ENCODE measurements around the gene IL16.

The IL16 gene

DNA sequence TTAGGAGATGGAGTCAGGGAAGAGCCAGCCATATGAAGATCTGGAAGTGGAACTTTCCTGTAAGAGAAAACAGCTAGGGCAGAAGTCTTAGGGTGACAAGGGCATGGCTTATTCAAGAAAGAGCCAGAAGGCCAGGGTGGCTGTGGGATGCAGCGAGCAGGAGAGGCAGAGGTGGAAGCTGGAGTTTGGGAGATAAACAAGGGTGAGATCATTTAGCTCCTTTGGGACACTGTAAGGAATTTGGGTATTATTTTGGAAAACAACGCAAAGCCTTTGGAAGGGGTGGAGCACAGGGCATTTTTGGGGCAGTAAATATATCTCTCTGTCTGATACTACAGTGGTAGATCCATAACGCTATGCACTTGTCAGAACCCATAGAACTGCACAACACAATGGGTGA is 5.0 kb upstream of the IL16 start:
- H3K27ac ChIP-seq, result no peak overlapping the region
- no peak overlapping the region for H3K4me3 ChIP-seq (IDR thresholded peaks at IDR 0.05; ENCODE audit: insufficient read depth, low read depth, low read length)
- no peak overlapping the region for H3K9ac ChIP-seq
- no peaks in the 10 kb centered on the region for H3K79me2 ChIP-seq (ENCODE audit: insufficient read depth, low read depth)
- H2AFZ ChIP-seq (ENCODE audit: low read depth), result no peak overlapping the region
- H3K27me3 ChIP-seq (ENCODE audit: insufficient read depth, low read depth), result no peaks in the 10 kb centered on the region
- TF ChIP-seq, protein P1, sequence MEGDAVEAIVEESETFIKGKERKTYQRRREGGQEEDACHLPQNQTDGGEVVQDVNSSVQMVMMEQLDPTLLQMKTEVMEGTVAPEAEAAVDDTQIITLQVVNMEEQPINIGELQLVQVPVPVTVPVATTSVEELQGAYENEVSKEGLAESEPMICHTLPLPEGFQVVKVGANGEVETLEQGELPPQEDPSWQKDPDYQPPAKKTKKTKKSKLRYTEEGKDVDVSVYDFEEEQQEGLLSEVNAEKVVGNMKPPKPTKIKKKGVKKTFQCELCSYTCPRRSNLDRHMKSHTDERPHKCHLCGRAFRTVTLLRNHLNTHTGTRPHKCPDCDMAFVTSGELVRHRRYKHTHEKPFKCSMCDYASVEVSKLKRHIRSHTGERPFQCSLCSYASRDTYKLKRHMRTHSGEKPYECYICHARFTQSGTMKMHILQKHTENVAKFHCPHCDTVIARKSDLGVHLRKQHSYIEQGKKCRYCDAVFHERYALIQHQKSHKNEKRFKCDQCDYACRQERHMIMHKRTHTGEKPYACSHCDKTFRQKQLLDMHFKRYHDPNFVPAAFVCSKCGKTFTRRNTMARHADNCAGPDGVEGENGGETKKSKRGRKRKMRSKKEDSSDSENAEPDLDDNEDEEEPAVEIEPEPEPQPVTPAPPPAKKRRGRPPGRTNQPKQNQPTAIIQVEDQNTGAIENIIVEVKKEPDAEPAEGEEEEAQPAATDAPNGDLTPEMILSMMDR (conservative IDR thresholded peaks at IDR 0.05; ENCODE audit: low read depth, low read length), result no peak
- H4K20me1 ChIP-seq (ENCODE audit: insufficient read depth), result no peaks in the 10 kb centered on the region
- no peaks in the 10 kb centered on the region for H3K4me1 ChIP-seq (ENCODE audit: low read depth, poor library complexity, severe bottlenecking)
- H3K4me2 ChIP-seq, result no peak overlapping the region
- H3K36me3 ChIP-seq (ENCODE audit: insufficient read depth), result no peaks in the 10 kb centered on the region

DNA sequence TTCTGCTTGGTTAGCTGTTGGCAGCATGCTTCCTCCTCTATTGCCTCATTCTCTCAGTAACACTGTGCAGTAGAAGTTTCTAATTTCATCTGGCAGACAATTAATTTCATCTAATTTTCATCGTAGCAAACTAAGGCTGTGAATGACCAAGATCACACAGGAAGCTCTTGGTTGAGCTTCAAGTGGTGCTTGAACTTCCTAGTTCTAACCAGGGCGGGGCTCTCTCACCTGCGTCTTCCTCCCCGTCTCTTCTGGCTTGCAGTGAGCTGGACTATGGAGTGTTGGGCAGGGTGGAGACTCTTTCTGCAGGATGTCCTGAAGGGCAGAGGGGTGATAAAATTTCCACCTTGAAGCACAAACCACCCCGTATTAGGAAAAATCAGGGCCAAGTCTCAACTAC is 2.0 kb upstream of the IL16 start:
- TF ChIP-seq, protein P1 (conservative IDR thresholded peaks at IDR 0.05; ENCODE audit: low read depth, low read length), result no peak
- Histone ChIP-seq H3K79me2 (ENCODE audit: insufficient read depth, low read depth) (no peaks in the 10 kb centered on the region), H3K4me2 (no peak overlapping the region), H2AFZ (ENCODE audit: low read depth) (no peak overlapping the region), H3K27ac (no peak overlapping the region), H3K4me1 (ENCODE audit: low read depth, poor library complexity, severe bottlenecking) (no peaks in the 10 kb centered on the region), H3K27me3 (ENCODE audit: insufficient read depth, low read depth) (no peaks in the 10 kb centered on the region), H3K4me3 (IDR thresholded peaks at IDR 0.05; ENCODE audit: insufficient read depth, low read depth, low read length) (no peak overlapping the region), H3K36me3 (ENCODE audit: insufficient read depth) (no peaks in the 10 kb centered on the region), H4K20me1 (ENCODE audit: insufficient read depth) (no peaks in the 10 kb centered on the region), H3K9ac (no peak overlapping the region)

DNA sequence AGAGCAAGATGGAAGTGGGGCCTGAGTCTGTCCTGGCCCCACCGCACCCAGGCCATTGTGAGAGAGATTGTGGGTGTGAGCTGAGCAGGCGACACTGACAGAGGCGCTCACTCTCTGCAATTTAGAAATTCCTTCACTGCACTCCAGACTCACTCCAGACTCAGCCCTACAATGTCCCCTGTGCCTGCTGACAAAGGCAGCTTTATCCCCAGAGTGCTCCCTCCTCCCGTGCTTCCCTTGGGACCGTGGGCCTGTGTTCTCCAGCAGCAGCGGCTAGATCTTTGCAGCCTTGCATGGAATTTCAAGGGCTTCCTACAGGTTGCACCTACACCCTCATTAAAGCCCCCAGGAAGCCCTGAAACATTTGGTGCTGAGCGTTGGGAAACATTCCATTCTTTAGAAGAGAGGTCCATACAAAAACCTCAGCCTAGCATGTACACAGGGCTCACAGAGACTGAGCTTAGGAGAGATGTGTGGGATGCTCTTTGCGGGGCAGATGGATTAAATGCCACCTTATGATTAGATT is 1.3 kb upstream of the IL16 start:
- Histone ChIP-seq H3K27me3 (ENCODE audit: insufficient read depth, low read depth) (no peaks in the 10 kb centered on the region), H3K4me3 (IDR thresholded peaks at IDR 0.05; ENCODE audit: insufficient read depth, low read depth, low read length) (no peak overlapping the region), H3K27ac (no peak overlapping the region), H3K79me2 (ENCODE audit: insufficient read depth, low read depth) (no peaks in the 10 kb centered on the region), H3K9ac (no peak overlapping the region), H2AFZ (ENCODE audit: low read depth) (no peak overlapping the region), H4K20me1 (ENCODE audit: insufficient read depth) (no peaks in the 10 kb centered on the region), H3K4me2 (no peak overlapping the region), H3K4me1 (ENCODE audit: low read depth, poor library complexity, severe bottlenecking) (no peaks in the 10 kb centered on the region), H3K36me3 (ENCODE audit: insufficient read depth) (no peaks in the 10 kb centered on the region)
- TF ChIP-seq, protein P1 (conservative IDR thresholded peaks at IDR 0.05; ENCODE audit: low read depth, low read length), result no peak

DNA sequence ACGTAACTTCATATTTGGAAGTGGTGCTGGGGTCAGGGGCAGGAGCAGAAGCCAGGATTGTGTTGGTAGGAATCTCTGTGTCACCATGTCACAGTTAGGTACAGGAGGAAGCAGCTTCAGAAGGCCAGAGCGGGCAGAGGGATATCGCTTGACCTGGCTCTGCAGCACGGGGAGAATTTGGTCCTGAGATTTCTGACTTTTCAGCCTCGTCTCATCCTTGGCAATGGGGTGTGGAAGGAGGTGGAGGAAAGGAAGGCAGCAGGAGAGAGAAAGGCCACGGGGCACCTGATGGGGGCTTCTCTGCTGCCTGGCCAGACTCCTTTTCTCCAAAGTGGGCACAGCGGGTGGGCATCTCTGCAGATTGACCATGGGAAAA is 564 bp downstream of the IL16 start:
- no peaks in the 10 kb centered on the region for H3K4me1 ChIP-seq (ENCODE audit: low read depth, poor library complexity, severe bottlenecking)
- H3K4me3 ChIP-seq (IDR thresholded peaks at IDR 0.05; ENCODE audit: insufficient read depth, low read depth, low read length), result no peak overlapping the region
- H3K36me3 ChIP-seq (ENCODE audit: insufficient read depth), result no peaks in the 10 kb centered on the region
- no peak overlapping the region for H3K9ac ChIP-seq
- no peak overlapping the region for H2AFZ ChIP-seq (ENCODE audit: low read depth)
- no peaks in the 10 kb centered on the region for H4K20me1 ChIP-seq (ENCODE audit: insufficient read depth)
- no peaks in the 10 kb centered on the region for H3K79me2 ChIP-seq (ENCODE audit: insufficient read depth, low read depth)
- H3K27ac ChIP-seq, result no peak overlapping the region
- TF ChIP-seq, protein P1 (conservative IDR thresholded peaks at IDR 0.05; ENCODE audit: low read depth, low read length), result no peak
- H3K4me2 ChIP-seq, result no peak overlapping the region
- H3K27me3 ChIP-seq (ENCODE audit: insufficient read depth, low read depth), result no peaks in the 10 kb centered on the region
